Measurements from ENCODE around the gene SDR9C7.

DNA sequence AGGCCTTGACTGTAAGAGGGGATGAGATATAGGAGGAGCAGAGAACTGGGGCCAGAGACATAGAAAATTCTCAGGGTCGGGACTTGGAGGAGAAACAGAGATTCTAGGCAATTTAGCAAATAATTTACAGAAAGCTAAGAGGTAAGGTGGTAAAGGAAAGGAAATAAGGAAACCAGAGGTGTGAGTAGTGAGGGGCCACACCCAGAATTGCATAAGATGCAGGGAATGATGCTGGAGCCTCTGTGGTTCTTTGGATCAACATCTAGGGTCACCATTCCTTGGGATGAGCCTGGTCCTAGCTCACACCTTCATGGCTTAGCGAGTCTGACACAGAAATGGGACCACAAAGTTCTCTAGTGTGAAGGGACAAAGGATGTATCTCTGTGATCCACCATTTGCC is 949 bp upstream of the SDR9C7 start:
- TF ChIP-seq, protein P1, sequence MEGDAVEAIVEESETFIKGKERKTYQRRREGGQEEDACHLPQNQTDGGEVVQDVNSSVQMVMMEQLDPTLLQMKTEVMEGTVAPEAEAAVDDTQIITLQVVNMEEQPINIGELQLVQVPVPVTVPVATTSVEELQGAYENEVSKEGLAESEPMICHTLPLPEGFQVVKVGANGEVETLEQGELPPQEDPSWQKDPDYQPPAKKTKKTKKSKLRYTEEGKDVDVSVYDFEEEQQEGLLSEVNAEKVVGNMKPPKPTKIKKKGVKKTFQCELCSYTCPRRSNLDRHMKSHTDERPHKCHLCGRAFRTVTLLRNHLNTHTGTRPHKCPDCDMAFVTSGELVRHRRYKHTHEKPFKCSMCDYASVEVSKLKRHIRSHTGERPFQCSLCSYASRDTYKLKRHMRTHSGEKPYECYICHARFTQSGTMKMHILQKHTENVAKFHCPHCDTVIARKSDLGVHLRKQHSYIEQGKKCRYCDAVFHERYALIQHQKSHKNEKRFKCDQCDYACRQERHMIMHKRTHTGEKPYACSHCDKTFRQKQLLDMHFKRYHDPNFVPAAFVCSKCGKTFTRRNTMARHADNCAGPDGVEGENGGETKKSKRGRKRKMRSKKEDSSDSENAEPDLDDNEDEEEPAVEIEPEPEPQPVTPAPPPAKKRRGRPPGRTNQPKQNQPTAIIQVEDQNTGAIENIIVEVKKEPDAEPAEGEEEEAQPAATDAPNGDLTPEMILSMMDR (IDR thresholded peaks at IDR 0.05): no peak
- TF ChIP-seq POLR2A (IDR thresholded peaks at IDR 0.05): no peak
